Large intestine (tissue), 3 donors: ENCODE data around the gene FLYWCH1. TPM values are rescaled to one million over a fixed set of nuclear protein-coding genes. Genes with fewer than 3 reads are reported as not detected.

Experiments used
- DNase-seq, 2 donors: peaks; one replicate each; pipeline versions ENCODE4 v3.0.0 to v3.0.0-alpha.2; 2013
- H3K27ac ChIP-seq: one replicate; pipeline ENCODE4 v1.5.1; 2013; ENCODE audit warnings: low read length
- H3K27me3 ChIP-seq: 2 replicates; pipeline ENCODE4 v1.6.1; 2013; ENCODE audit warnings: low read length; ENCODE audit not compliant: control insufficient read depth, insufficient read depth
- H3K36me3 ChIP-seq: 2 replicates; pipeline ENCODE4 v1.6.1; 2013; ENCODE audit warnings: low read length; ENCODE audit not compliant: control insufficient read depth, insufficient read depth
- H3K4me1 ChIP-seq: one replicate; pipeline ENCODE4 v1.6.1; 2013; ENCODE audit warnings: low read length; ENCODE audit not compliant: control insufficient read depth, insufficient read depth
- H3K4me3 ChIP-seq: one replicate; pipeline ENCODE4 v1.5.1; 2013; ENCODE audit warnings: low read length
- H3K9me3 ChIP-seq: one replicate; pipeline ENCODE4 v1.6.1; 2013; ENCODE audit warnings: mild to moderate bottlenecking, low read depth, low read length, moderate library complexity; ENCODE audit not compliant: control insufficient read depth
- WGBS: methylation state at CpG from one replicate; pipeline ENCODE4 v1.1.5; 2013; ENCODE audit warnings: low lambda C conversion rate; ENCODE audit not compliant: insufficient coverage; 5-methylcytosine and 5-hydroxymethylcytosine counted together
- polyA plus RNA-seq: library from polyadenylated mRNA; unstranded; fragments of 120-200 nt; gene quantifications from one replicate; pipeline ENCODE4 v1.2.1, GENCODE V29; 2013

The FLYWCH1 gene
- polyA plus RNA-seq, 1 donor, result 22.0 TPM

DNA sequence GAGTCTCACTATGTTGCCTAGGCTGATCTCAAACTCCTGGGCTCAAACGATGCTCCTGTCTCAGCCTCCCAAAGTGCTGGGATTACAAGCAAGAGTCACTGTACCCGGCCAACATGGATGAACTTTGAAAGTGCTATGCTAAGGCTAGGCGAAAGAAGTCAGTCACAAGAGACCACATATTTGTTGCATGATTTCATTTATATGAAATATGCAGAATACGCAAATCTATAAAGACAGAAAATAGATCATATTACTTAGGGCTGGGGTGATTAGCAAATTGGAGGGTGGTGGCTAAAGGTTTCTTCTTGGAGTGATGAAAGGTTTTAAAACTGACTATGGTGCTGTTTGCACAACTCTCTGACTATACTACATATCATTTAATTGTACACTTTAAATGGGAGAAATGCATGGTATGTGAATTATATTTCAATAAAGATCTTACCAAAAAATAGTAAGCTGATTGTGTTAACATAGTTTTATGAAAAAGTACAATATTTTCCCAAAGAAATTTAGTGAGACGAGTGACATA is 1.2 kb upstream of the FLYWCH1 start:
- peaks cover 5% of the 10 kb centered on the region for H3K4me1 ChIP-seq
- no peak overlapping the region for H3K27ac ChIP-seq
- WGBS, result no CpG with 5 or more reads among the region's 5 CpGs
- peaks cover 6% of the 10 kb centered on the region for H3K36me3 ChIP-seq
- H3K27me3 ChIP-seq, result peaks cover 3% of the 10 kb centered on the region
- H3K9me3 ChIP-seq, result peaks cover 7% of the 10 kb centered on the region
- H3K4me3 ChIP-seq, result no peak overlapping the region
- no peak for DNase-seq

DNA sequence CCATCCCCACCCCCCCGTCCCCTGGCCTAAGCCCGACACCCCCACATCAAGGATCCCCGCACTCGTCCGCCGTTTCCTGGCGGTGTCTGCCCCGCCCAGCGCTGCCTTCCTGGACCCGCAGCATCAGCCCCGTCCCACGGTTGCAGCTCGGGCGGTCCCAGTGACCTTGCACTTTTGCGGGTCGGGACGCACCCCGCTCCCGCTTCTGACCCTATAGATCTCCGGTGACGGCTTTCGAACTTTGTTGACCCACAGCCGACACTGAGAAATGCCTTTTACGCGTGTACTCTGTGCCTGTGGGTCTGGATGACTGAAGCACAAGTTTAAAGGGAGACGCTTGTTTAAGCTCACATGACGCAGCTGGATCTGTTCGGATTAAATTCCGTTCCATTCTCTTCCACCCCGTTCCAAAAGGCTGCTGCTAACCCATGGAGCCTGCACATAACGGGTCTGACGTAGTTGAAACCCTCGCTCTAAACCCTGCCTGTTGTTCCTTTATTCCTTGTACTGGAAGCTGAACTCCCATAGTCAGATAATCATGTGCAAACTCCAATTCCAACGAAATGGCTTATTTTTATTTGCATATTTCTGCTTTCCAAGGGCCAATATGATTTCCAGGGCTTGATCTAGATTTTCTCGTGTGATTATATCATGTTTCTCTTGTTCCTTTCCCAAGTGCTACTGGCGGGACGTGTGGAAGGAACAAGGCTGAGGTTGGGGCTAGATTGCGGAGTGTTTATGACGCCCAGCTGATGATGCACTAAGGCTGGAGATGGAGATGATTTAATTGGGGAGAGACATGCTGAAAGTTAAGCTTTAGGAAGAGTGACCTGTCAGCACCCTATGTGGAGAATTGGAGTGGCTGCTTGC is 834 bp downstream of the FLYWCH1 start:
- H3K27ac ChIP-seq, result peak overlapping the region; percentile 63
- H3K9me3 ChIP-seq, result no peaks in the 10 kb centered on the region
- peak overlapping the region; percentile 47 for H3K4me3 ChIP-seq
- peaks cover 3% of the 10 kb centered on the region for H3K27me3 ChIP-seq
- no CpG with 5 or more reads among the region's 39 CpGs for WGBS
- DNase-seq, result peak; percentile 12 to 50
- H3K4me1 ChIP-seq, result peaks cover 5% of the 10 kb centered on the region
- peaks cover 6% of the 10 kb centered on the region for H3K36me3 ChIP-seq

DNA sequence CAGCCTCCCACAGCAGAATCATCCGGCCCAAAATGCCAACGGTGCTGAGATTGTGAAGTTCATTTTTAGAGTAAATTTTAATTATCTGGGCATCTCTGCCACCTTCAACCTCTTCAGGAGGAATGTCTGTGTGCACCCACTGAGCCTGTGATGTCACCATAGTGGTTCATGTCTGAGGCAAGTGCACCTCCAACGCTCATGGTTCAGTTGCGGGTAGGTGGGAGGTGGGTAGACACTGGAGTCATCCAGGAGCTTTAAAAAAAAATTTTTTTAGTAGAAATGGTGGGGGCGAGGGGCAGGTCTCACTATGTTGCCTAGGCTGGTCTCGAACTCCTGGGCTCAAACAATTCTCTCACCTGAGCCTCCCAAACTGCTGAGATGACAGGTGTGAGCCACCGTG is 1.9 kb downstream of the FLYWCH1 start:
- Histone ChIP-seq H3K27ac (no peak overlapping the region), H3K4me1 (peaks cover 5% of the 10 kb centered on the region)
- WGBS, result 100% methylated on average over 1 of the region's 7 CpGs

DNA sequence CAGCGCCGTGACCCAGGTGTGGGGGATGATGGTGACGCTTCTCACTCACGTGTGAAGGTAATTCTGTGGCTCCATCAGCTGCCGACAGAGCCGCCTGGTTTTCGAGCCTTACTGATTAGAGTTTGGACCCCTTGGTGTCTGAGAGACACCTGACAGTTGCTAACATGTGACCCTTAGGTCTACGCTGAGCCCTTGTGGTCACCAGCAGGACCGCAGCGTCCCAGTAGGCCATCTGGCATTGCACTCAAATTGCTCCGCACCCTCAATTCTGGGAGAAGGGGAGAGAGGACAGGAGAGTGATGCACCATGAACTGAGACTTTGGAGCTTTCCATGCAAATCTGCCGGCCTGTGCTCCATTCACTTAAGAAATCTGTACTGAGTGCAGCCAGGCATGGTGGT is 2.5 kb downstream of the FLYWCH1 start:
- Histone ChIP-seq H3K36me3 (peaks cover 6% of the 10 kb centered on the region), H3K9me3 (no peaks in the 10 kb centered on the region), H3K4me3 (no peak overlapping the region), H3K27ac (no peak overlapping the region), H3K4me1 (peaks cover 5% of the 10 kb centered on the region), H3K27me3 (peaks cover 3% of the 10 kb centered on the region)
- DNase-seq, result no peak
- WGBS, result no CpG with 5 or more reads among the region's 12 CpGs

More for the DNA sequence above, 1.9 kb downstream of the FLYWCH1 start:
- Histone ChIP-seq H3K27me3 (peaks cover 3% of the 10 kb centered on the region), H3K9me3 (no peaks in the 10 kb centered on the region), H3K4me3 (no peak overlapping the region), H3K36me3 (peaks cover 6% of the 10 kb centered on the region)
- DNase-seq, result no peak

DNA sequence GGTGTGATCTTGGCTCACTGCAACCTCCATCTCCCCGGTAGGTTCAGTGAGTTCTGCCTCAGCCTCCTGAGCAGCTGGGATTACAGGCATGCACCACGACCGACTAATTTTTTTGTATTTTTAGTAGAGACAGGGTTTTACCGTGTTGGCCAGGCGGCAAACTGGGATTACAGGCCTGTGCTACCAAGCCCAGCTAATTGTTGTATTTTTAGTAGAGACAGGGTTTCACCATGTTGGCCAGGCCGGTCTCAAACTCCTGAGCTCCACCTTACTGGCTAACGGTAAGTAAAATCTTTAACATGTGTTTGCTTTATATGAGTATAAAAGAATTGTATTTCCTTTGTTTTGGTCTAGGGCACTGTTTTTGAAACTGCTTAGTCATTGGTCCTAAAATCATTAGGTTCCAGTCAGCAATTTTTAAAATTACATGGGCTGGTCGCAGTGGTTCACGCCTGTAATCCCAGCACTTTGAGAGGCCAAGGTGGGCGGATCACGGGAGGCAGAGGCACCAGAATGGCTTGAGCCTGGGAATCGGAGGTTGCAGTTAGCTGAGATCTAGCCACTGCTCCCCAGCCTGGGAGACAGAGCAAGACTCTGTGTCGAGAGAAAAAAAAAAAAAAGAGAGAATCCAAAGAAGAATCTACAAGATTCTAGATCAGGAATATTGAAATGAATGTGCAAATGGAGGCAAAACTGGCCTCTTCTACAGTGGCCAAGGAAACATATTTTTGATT is 3.6 kb downstream of the FLYWCH1 start:
- no peaks in the 10 kb centered on the region for H3K9me3 ChIP-seq
- H3K4me3 ChIP-seq, result no peak overlapping the region
- peaks cover 5% of the 10 kb centered on the region for H3K4me1 ChIP-seq
- H3K27me3 ChIP-seq, result peaks cover 1% of the 10 kb centered on the region
- DNase-seq, result no peak
- 92% methylated on average over 1 of the region's 13 CpGs for WGBS
- H3K36me3 ChIP-seq, result peaks cover 6% of the 10 kb centered on the region
- H3K27ac ChIP-seq, result no peak overlapping the region

DNA sequence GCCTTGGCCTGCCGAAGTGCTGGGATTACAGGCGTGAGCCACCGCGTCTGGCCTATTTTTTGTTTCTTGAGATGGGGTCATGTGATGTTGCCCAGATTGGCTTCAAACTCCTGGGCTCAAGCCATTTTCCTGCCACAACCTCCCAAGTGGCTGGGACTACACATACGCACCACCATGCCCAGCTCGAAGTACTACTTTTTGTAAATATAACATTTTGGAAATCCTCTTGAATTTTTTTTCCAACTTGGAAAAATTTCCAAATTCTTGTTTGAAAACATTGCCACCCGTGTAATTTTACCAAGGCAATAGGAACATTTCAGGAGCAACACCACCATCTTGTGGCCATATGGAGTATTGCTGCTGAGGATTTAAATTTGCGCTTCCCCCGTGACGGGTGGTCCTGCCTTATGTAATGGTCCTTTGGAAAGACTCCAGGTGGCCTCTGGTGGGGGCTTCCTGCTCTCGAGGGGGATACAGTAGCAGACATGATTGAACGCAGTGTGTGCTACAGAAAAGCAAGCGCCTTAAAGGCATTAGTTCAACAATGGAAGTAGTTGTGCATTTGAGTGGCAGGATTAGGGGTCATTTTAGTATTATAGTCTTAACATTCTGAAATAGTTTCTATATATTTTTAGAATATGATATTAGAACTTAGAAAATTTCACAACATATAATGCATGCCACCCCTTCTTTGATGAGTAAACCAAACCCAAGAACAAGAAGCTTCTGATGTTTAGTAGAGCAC is 8.0 kb downstream of the FLYWCH1 start:
- H3K27me3 ChIP-seq, result no peaks in the 10 kb centered on the region
- H3K27ac ChIP-seq, result no peak overlapping the region
- peak; percentile 39 to 43 for DNase-seq
- H3K4me3 ChIP-seq, result no peak overlapping the region
- WGBS, result no CpG with 5 or more reads among the region's 13 CpGs
- H3K36me3 ChIP-seq, result peaks cover 6% of the 10 kb centered on the region
- H3K4me1 ChIP-seq, result no peaks in the 10 kb centered on the region
- no peaks in the 10 kb centered on the region for H3K9me3 ChIP-seq

DNA sequence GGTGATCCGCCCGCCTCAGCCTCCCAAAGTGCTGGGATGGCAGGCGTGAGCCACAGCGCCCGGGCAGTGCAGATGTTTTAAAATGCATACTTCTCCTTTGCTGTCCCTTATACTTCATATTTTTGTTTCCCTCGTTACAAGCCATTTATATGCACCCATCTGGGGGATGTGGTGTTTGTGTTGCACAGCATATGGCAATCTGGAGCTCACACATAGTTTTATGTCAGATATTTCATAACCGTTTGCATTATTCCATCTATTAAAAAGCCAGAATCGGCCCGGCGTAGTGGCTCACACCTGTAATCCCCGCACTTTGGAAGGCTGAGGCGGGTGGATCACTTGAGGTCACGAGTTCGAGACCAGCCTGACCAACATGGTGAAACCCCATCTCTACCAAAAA is 11.8 kb downstream of the FLYWCH1 start:
- H3K36me3 ChIP-seq, result peaks cover 6% of the 10 kb centered on the region
- no peak for DNase-seq
- H3K27me3 ChIP-seq, result peaks cover 2% of the 10 kb centered on the region
- peaks cover 2% of the 10 kb centered on the region for H3K4me1 ChIP-seq
- H3K27ac ChIP-seq, result no peak overlapping the region
- peaks cover 4% of the 10 kb centered on the region for H3K9me3 ChIP-seq
- H3K4me3 ChIP-seq, result no peak overlapping the region
- 100% methylated on average over 4 of the region's 14 CpGs for WGBS

DNA sequence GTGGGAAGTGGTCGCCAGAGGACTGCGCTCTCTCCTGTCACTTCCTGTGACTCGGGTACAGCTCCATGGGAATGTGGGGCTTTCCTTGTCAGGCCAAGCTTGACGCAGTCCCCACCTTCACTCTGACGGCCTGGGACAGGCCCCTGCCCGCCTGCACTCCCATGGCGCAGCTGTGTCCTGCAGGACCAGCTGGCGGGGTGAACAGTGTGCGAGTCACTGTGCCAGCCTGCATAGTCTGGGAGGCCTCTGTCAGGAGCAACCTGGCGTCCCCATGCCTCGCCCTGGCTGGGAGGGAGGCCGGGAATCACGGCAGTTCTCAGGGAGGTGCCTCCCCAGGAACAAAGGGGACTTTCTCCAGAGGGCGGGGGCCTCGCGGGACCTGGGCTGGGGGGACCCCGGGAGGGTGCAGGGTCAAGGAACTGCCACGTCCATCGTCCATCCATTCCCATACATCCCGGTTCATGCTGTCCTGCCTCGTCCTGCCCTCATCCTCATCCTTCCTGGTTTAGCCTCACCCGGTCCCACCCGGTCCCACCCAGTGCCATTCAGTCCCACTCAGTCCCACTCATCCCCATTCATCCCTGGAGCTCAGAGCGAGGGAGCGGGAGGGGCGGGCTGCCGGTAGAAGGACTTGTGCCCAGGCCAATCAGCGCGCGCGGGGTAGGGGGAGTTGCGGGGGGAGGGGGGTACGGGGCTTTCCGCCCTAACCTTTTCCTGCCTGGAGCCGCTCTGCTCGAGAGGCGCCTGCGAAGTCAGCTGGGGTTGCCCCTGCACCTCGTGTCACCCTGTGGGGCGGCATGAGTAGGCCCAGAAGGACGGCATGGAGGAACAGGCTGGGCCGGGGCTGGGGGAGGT is 13.4 kb downstream of the FLYWCH1 start:
- Histone ChIP-seq H3K4me3 (no peak overlapping the region), H3K9me3 (peaks cover 4% of the 10 kb centered on the region), H3K36me3 (peaks cover 11% of the 10 kb centered on the region), H3K4me1 (peaks cover 2% of the 10 kb centered on the region), H3K27ac (no peak overlapping the region), H3K27me3 (peaks cover 2% of the 10 kb centered on the region)
- no peak for DNase-seq
- 60% methylated on average over 1 of the region's 42 CpGs for WGBS

DNA sequence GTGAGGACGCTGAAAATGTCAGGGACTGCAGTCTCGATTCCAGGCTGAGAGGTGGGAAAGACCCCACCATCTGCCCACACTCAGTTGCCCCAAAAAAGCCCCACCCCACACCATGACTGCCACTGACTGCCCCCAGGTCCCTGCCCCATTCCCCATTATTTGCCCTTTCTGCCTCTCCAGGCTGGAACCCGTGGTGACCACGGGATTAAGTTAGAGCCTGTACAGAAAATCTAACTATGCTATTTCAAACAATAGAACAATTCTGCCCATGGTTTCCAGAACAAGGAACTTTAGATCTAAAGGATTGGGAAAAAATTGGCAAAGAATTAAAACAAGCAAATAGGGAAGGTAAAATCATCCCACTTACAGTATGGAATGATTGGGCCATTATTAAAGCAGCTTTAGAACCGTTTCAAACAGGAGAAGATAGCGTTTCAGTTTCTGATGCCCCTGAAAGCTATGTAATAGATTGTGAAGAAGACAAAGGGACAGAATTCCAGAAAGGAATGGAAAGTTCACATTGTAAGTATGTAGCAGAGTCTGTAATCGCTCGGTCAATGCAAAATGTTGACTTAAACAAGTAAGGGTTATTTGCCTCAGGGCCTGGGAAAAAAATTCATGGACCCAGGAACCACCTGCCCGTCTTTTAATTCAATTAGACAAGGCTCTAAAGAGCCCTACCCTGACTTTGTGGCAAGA is 14.4 kb downstream of the FLYWCH1 start:
- peaks cover 14% of the 10 kb centered on the region for H3K36me3 ChIP-seq
- WGBS, result 89% methylated on average over 3 of the region's 9 CpGs
- no peak for DNase-seq
- peaks cover 2% of the 10 kb centered on the region for H3K4me1 ChIP-seq
- peaks cover 2% of the 10 kb centered on the region for H3K27me3 ChIP-seq
- H3K9me3 ChIP-seq, result peaks cover 4% of the 10 kb centered on the region
- no peak overlapping the region for H3K4me3 ChIP-seq
- H3K27ac ChIP-seq, result no peak overlapping the region
